Measurements from ENCODE around the gene IFI27.

- TF ChIP-seq CTCF (IDR thresholded peaks at IDR 0.05) = no peak
- TF ChIP-seq POLR2A (IDR thresholded peaks at IDR 0.05) = no peak
Observed at GRCh38 chr14:94158239-94158883, 47.8 kb downstream of the IFI27 start.

Data from adrenal gland (tissue), 5 donors.